Retinal pigment epithelial cell (primary cell): ENCODE results near the gene AKAP6.
"Not testable (repeated sequence)": the region's sequence is repeated elsewhere in the genome, so short reads cannot be mapped to it uniquely, and the experiment has no call there.

Source experiments
- DNase-seq: peaks from one replicate; pipeline ENCODE4 v3.0.0-alpha.2; 2010; ENCODE audit warnings: low read depth
- H3K4me3 ChIP-seq: 2 replicates; pipeline ENCODE4 v1.5.1; 2011; ENCODE audit warnings: mild to moderate bottlenecking, low read length, control low read depth, moderate library complexity
- TF ChIP-seq, protein P1 (sequence below): conservative IDR thresholded peaks from 2 replicates; pipeline ENCODE4 v1.5.1; 2011; ENCODE audit warnings: low read depth, low read length, control low read depth, inconsistent platforms

AKAP6 gene

DNA sequence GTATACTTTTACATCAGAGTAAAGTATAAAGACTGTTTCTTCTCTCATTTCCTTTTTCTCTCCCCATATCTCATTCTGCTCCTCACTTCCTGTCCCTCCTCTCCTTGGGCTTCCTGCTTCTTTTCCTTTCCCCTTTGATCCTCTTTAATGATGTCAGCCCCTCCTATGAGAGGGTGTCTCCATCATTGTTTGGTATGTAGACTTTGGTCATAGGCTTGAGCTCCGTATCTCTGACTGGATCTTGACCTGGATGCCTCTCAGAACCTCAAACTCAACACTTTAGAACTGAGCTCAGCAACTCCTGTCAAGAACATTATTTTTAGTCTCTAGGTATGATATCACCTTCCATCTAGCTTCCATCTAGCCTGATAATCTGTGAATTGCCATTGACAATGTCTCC is 50.3 kb downstream of the AKAP6 start:
- TF ChIP-seq, protein P1, sequence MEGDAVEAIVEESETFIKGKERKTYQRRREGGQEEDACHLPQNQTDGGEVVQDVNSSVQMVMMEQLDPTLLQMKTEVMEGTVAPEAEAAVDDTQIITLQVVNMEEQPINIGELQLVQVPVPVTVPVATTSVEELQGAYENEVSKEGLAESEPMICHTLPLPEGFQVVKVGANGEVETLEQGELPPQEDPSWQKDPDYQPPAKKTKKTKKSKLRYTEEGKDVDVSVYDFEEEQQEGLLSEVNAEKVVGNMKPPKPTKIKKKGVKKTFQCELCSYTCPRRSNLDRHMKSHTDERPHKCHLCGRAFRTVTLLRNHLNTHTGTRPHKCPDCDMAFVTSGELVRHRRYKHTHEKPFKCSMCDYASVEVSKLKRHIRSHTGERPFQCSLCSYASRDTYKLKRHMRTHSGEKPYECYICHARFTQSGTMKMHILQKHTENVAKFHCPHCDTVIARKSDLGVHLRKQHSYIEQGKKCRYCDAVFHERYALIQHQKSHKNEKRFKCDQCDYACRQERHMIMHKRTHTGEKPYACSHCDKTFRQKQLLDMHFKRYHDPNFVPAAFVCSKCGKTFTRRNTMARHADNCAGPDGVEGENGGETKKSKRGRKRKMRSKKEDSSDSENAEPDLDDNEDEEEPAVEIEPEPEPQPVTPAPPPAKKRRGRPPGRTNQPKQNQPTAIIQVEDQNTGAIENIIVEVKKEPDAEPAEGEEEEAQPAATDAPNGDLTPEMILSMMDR: no peak
- DNase-seq: no peak
- no peak overlapping the region for H3K4me3 ChIP-seq

DNA sequence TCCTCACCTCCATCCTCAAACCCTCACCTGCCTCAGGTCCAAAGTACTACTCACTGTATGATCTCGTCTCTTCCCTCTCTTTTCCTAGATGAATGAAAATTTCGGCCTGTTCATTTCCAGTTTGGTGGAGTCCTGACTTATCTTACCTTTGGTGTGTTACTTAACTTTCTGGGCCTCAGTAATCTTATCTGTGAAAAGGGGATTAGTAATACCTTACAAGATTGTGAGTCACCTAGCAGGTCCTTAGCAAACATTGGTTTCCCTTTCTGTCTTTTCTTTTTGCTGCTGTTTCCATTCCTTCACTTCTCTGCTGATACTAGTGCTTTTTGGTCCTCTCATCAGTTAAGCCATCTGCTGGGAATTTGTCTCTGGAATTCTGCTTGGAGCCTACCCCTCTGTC is 52.8 kb downstream of the AKAP6 start:
- TF ChIP-seq, protein P1: no peak
- no peak for DNase-seq
- H3K4me3 ChIP-seq: no peak overlapping the region

DNA sequence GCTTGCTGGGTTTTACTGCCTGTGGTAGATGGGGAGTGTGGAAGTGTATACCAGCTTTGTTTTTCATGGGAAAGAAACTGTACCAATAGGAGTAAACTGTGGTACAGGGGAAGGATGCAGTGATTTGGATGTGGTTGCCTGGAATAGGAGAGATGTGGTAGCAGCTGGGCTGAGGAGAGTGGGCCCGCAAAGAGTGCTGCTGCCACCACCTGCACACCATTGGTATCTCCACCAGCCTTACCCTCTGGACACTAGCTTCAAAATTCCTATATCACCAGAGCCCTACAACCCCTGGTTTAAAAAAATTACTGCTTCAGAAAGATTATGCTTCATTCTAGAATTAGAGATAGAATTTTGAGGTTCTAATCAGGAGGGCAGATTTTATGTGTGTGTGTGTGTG is 53.6 kb downstream of the AKAP6 start:
- no peak overlapping the region for H3K4me3 ChIP-seq
- no peak for DNase-seq
- TF ChIP-seq, protein P1: peak; percentile 68

DNA sequence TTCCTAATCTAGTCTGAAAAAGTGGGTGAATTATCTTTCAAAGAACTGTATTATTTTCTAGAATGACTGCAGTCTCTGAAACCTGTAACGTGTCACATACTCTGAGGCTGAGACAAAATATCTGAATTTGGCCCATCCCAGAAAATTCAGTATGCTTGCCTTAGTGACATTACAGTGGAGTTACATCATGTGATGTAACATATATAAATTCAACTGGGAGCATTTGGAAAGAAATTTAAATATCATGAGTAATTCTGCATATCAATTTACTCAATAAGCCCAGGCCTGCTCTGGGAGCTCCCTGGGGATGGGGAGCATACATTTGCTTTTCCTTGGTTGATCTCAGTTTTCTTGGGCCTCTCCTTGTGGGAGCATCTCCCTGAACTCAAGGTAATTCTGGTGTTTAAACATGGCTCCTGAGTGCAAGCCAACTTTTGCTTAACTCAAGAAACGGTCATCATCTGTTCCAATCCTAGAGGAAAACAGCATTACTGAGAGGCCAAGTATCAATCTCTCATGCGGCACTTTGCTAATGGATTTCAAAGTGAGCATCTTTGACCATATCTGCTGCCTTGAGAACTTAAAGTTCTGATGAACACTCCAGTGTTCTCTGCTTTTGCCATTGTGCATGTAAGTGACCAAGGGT is 54.4 kb downstream of the AKAP6 start:
- DNase-seq: no peak
- TF ChIP-seq, protein P1: no peak
- no peak overlapping the region for H3K4me3 ChIP-seq

DNA sequence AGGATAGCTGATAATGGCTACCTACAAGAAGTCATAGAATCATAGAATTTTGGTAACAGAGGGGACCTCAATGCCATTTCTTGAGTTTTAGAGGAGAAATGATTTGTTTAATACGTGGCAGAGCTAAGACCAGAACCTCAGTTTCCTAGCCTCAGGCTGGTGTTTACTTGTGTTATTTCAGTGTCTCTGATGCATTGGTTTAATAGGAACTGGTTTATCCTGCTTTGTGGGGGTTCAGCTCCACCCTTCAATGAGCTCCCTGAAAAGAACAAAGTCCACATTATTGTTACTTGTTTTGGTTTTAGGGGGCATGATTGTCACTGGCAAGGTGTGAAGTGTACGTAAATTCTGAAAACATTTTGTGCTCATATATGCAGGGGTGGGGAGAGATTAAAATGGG is 55.4 kb downstream of the AKAP6 start:
- no peak for DNase-seq
- TF ChIP-seq, protein P1: no peak
- no peak overlapping the region for H3K4me3 ChIP-seq

DNA sequence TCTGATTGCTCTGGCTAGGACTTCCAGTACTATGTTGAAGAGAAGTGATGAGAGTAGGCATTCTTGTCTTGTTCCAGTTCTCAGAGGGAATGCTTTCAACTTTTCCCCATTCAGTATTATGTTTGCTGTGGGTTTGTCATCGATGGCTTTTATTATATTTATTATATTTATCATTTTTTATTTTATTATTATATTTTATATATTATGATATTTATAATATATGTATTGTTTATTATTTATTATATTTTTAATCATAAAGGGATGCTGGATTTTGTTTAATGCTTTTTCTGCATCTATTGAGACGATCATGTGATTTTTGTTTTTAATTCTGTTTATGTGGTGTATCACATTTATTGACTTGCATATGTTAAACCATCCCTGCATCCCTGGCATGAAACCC is 58.2 kb downstream of the AKAP6 start:
- not testable (repeated sequence) for DNase-seq, H3K4me3 ChIP-seq

DNA sequence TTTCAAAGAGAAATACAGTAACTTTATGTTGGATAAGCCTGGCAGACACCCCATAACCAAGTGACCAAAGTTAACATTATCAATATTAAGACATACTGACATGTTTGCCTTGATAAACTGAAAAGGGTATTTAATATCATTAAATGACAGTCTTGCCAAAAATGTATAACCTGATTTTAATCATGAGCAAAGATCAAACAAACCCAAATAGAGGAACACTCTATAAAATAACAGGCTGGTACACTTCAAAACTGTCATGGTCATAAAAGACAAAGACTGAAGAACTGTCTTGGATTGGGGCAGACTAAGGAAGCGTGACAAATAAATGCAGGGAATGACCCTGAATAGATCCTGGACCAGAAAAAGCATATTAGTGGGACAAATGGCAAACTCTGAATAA is 64.0 kb downstream of the AKAP6 start:
- TF ChIP-seq, protein P1: no peak
- H3K4me3 ChIP-seq: no peak overlapping the region
- DNase-seq: no peak
